Adrenal gland (tissue), 5 donors: ENCODE measurements around the gene FRMD1.

Experiments used
- POLR2A ChIP-seq, 2 donors: fragments of 450-650 bp; IDR thresholded peaks; one replicate each; pipeline ENCODE4 v1.6.1; 2017; ENCODE audit warnings: antibody characterized with exemption in 2 of 2, mild to moderate bottlenecking in 2 of 2, moderate library complexity in 1 of 2
- TF ChIP-seq, protein P1 (sequence below), 6 experiments: fragments of 450-650 bp in 4 of 6; fragments of 200-600 bp in 2 of 6; sonication (generic) in 1 of 6; IDR thresholded peaks; 1 replicate in 5 of 6; 2 replicates in 1 of 6; pipeline versions ENCODE4 v1.5.1 to v1.8.0; 2016 to 2021; ENCODE audit warnings: antibody characterized with exemption in 6 of 6, mild to moderate bottlenecking in 2 of 6, moderate library complexity in 1 of 6
- donor health status: DM: no; HTN: no; CAD: no.

DNA sequence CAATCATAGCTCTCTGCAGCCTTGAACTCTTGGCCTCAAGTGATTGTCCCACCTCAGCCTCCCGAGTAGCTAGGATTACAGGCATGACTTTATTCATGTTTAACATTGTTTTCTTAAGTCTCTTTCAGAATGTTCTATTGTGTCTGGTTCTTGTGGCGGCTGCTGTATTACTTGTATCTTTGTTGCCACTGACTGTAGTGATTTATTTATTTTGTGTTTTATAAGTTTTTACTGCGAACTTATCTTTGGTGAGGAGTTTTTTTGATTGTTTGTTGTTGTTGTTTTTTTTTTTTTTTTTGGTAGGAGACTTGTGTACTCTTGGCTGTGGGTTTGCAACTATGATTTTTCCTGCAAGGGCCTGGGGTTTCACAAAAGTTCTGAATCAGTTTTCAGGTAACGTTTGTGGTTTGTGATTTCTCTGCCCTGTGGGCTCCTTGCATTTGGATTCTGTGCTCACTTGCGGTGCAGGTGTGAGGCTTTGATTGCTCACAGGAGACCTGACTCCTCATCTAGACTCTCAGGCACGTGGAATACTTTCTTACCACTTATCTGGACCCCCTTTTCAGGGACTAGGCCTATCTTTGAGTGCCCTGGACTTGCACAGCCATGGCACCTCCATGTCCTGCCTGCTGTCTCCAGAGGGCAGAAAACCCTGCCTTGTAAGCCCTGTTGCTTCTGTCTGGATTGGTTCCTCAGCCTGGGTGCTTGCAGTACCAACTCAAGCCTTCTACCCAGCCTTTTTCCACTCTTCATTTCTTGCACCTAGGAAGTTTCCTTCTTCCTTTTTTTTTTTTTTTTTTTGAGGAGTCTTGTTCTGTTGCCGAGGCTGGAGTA lies 56.3 kb downstream of the FRMD1 start:
- TF ChIP-seq, protein P1, sequence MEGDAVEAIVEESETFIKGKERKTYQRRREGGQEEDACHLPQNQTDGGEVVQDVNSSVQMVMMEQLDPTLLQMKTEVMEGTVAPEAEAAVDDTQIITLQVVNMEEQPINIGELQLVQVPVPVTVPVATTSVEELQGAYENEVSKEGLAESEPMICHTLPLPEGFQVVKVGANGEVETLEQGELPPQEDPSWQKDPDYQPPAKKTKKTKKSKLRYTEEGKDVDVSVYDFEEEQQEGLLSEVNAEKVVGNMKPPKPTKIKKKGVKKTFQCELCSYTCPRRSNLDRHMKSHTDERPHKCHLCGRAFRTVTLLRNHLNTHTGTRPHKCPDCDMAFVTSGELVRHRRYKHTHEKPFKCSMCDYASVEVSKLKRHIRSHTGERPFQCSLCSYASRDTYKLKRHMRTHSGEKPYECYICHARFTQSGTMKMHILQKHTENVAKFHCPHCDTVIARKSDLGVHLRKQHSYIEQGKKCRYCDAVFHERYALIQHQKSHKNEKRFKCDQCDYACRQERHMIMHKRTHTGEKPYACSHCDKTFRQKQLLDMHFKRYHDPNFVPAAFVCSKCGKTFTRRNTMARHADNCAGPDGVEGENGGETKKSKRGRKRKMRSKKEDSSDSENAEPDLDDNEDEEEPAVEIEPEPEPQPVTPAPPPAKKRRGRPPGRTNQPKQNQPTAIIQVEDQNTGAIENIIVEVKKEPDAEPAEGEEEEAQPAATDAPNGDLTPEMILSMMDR (IDR thresholded peaks at IDR 0.05), result no peak
- TF ChIP-seq POLR2A (IDR thresholded peaks at IDR 0.05), result no peak
